WTC11 (cell line): ENCODE data around the gene PDSS2. TPM values are rescaled to one million over a fixed set of nuclear protein-coding genes. Genes with fewer than 3 reads are reported as not detected.

Experiments
- ATAC-seq: fragments of 200-7000 bp; cut with Tn5 transposase; 2 replicates; pipeline ENCODE4 v1.10.0; 2021; ENCODE audit warnings: mild to moderate bottlenecking, moderate library complexity
- CTCF ChIA-PET: fragments of 300-600 bp; sonication (Branson Sonifier 250); formaldehyde crosslinking; loops from one replicate; lab custom pipeline; 2021; ENCODE audit warnings: antibody characterized with exemption; lab: Charles Lee
- POLR2A ChIA-PET: fragments of 350-600 bp; sonication (Branson Sonifier 250); formaldehyde crosslinking; loops from one replicate; lab custom pipeline; 2021; ENCODE audit warnings: antibody characterized with exemption; lab: Charles Lee
- DNase-seq: peaks from one replicate; pipeline ENCODE4 v3.0.0; 2021; ENCODE audit warnings: low spot score
- H3K27ac Mint-ChIP-seq: 2 replicates; pipeline ENCODE4 v1.8.0; 2021; ENCODE audit warnings: mixed read lengths
- H3K27me3 Mint-ChIP-seq: 2 replicates; pipeline ENCODE4 v1.8.0; 2021; ENCODE audit warnings: low read depth, mild to moderate bottlenecking, moderate library complexity, mixed read lengths
- H3K36me3 Mint-ChIP-seq: 2 replicates; pipeline ENCODE4 v1.8.0; 2021; ENCODE audit warnings: mixed read lengths
- H3K4me1 Mint-ChIP-seq: 2 replicates; pipeline ENCODE4 v1.8.0; 2022; ENCODE audit warnings: mixed read lengths
- H3K4me3 Mint-ChIP-seq: 2 replicates; pipeline ENCODE4 v1.8.0; 2021; ENCODE audit warnings: mild to moderate bottlenecking, moderate library complexity, mixed read lengths
- H3K9me3 Mint-ChIP-seq: 2 replicates; pipeline ENCODE4 v1.8.0; 2021; ENCODE audit warnings: mixed read lengths
- ATF2 ChIP-seq: sonication (generic); formaldehyde crosslinking; IDR thresholded peaks from 2 replicates; pipeline ENCODE4 v1.8.1; 2022; ENCODE audit warnings: low read depth, missing genetic modification reagents, borderline replicate concordance
- CREB1 ChIP-seq: sonication (generic); formaldehyde crosslinking; IDR thresholded peaks from 2 replicates; pipeline ENCODE4 v1.8.0; 2023; ENCODE audit warnings: mild to moderate bottlenecking, missing genetic modification reagents
- EMX1 ChIP-seq: fragments of 250-450 bp; sonication (Bioruptor Pico); IDR thresholded peaks from 2 replicates; pipeline ENCODE4 v1.8.0; 2021; ENCODE audit warnings: mild to moderate bottlenecking
- ESRRA ChIP-seq: sonication (generic); formaldehyde crosslinking; IDR thresholded peaks from 2 replicates; pipeline ENCODE4 v1.8.1; 2022; ENCODE audit warnings: mild to moderate bottlenecking, missing genetic modification reagents, borderline replicate concordance
- FOXJ3 ChIP-seq: sonication (generic); formaldehyde crosslinking; IDR thresholded peaks from 2 replicates; pipeline ENCODE4 v1.9.0; 2021; ENCODE audit warnings: missing genetic modification reagents, mild to moderate bottlenecking, borderline replicate concordance
- FOXP1 ChIP-seq: sonication (generic); formaldehyde crosslinking; IDR thresholded peaks from 2 replicates; pipeline ENCODE4 v1.8.0; 2022; ENCODE audit warnings: missing genetic modification reagents, mild to moderate bottlenecking, moderate library complexity, borderline replicate concordance
- GABPB1 ChIP-seq: sonication (generic); formaldehyde crosslinking; IDR thresholded peaks from 2 replicates; pipeline ENCODE4 v1.8.1; 2023; ENCODE audit warnings: mild to moderate bottlenecking, missing genetic modification reagents
- KAT7 ChIP-seq: sonication (generic); formaldehyde crosslinking; IDR thresholded peaks from 2 replicates; pipeline ENCODE4 v1.8.1; 2023; ENCODE audit warnings: missing genetic modification reagents, mild to moderate bottlenecking, borderline replicate concordance
- MXD4 ChIP-seq: fragments of 250-450 bp; sonication (Bioruptor Pico); IDR thresholded peaks from 2 replicates; pipeline ENCODE4 v1.8.0; 2021; ENCODE audit warnings: mild to moderate bottlenecking, moderate library complexity, borderline replicate concordance
- MYBL2 ChIP-seq: sonication (generic); formaldehyde crosslinking; IDR thresholded peaks from 2 replicates; pipeline ENCODE4 v1.8.1; 2023; ENCODE audit warnings: mild to moderate bottlenecking, moderate library complexity, missing genetic modification reagents
- NFE2L1 ChIP-seq: sonication (generic); formaldehyde crosslinking; IDR thresholded peaks from 2 replicates; pipeline ENCODE4 v1.8.1; 2023; ENCODE audit warnings: missing genetic modification reagents
- PRDM15 ChIP-seq: sonication (generic); formaldehyde crosslinking; IDR thresholded peaks from 2 replicates; pipeline ENCODE4 v1.8.0; 2022; ENCODE audit warnings: missing genetic modification reagents
- TEAD1 ChIP-seq: sonication (generic); formaldehyde crosslinking; IDR thresholded peaks from 2 replicates; pipeline ENCODE4 v1.8.0; 2022; ENCODE audit warnings: mild to moderate bottlenecking, missing genetic modification reagents
- ZBTB21 ChIP-seq: sonication (generic); formaldehyde crosslinking; IDR thresholded peaks from 2 replicates; pipeline ENCODE4 v1.8.1; 2023; ENCODE audit warnings: mild to moderate bottlenecking, missing genetic modification reagents, borderline replicate concordance
- ZNF121 ChIP-seq: sonication (generic); formaldehyde crosslinking; IDR thresholded peaks from 2 replicates; pipeline ENCODE4 v1.8.0; 2023; ENCODE audit warnings: missing genetic modification reagents
- ZNF138 ChIP-seq: sonication (generic); formaldehyde crosslinking; conservative IDR thresholded peaks from 2 replicates; pipeline ENCODE4 v1.8.1; 2022; ENCODE audit warnings: mild to moderate bottlenecking, moderate library complexity, missing genetic modification reagents
- total RNA-seq: library from RNA; stranded (reverse); gene quantifications from 3 replicates; pipeline ENCODE4 v1.2.3, GENCODE V29; 2021
- TF ChIP-seq, protein P1 (sequence below): sonication (generic); formaldehyde crosslinking; IDR thresholded peaks from 2 replicates; pipeline ENCODE4 v1.8.0; 2022; ENCODE audit warnings: mild to moderate bottlenecking, missing genetic modification reagents
- TF ChIP-seq, protein P2 (sequence below): sonication (generic); formaldehyde crosslinking; IDR thresholded peaks from 2 replicates; pipeline ENCODE4 v1.8.1; 2023; ENCODE audit warnings: mild to moderate bottlenecking, missing genetic modification reagents, moderate library complexity
- TF ChIP-seq, protein P3 (sequence below): fragments of 250-450 bp; sonication (Bioruptor Pico); conservative IDR thresholded peaks from 2 replicates; pipeline ENCODE4 v1.9.0; 2021; ENCODE audit warnings: mild to moderate bottlenecking
- TF ChIP-seq, protein P4 (sequence below): sonication (generic); formaldehyde crosslinking; IDR thresholded peaks from 2 replicates; pipeline ENCODE4 v1.8.0; 2023; ENCODE audit warnings: mild to moderate bottlenecking, missing genetic modification reagents
- TF ChIP-seq, protein P5 (sequence below): fragments of 250-450 bp; sonication (Bioruptor Pico); IDR thresholded peaks from 2 replicates; pipeline ENCODE4 v2.1.2; 2022; ENCODE audit warnings: mild to moderate bottlenecking, moderate library complexity

The PDSS2 gene
- total RNA-seq, 1 experiment from 2014 or later: 18.3 TPM

GRCh38 chr6:107411161-107411560 lies 48.2 kb downstream of the PDSS2 start:
- POLR2A ChIA-PET: no interaction called here
- TF ChIP-seq, protein P1, sequence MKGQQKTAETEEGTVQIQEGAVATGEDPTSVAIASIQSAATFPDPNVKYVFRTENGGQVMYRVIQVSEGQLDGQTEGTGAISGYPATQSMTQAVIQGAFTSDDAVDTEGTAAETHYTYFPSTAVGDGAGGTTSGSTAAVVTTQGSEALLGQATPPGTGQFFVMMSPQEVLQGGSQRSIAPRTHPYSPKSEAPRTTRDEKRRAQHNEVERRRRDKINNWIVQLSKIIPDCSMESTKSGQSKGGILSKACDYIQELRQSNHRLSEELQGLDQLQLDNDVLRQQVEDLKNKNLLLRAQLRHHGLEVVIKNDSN: no peak
- TF ChIP-seq MYBL2 (CRISPR knock-in tag): no peak
- no peak for TF ChIP-seq EMX1
- TF ChIP-seq, protein P2, sequence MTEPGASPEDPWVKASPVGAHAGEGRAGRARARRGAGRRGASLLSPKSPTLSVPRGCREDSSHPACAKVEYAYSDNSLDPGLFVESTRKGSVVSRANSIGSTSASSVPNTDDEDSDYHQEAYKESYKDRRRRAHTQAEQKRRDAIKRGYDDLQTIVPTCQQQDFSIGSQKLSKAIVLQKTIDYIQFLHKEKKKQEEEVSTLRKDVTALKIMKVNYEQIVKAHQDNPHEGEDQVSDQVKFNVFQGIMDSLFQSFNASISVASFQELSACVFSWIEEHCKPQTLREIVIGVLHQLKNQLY: no peak
- TF ChIP-seq FOXP1 (CRISPR knock-in tag): no peak
- TF ChIP-seq CREB1: no peak
- TF ChIP-seq TEAD1 (CRISPR knock-in tag): no peak
- no peak for TF ChIP-seq MXD4 (CRISPR knock-in tag)
- TF ChIP-seq, protein P3, sequence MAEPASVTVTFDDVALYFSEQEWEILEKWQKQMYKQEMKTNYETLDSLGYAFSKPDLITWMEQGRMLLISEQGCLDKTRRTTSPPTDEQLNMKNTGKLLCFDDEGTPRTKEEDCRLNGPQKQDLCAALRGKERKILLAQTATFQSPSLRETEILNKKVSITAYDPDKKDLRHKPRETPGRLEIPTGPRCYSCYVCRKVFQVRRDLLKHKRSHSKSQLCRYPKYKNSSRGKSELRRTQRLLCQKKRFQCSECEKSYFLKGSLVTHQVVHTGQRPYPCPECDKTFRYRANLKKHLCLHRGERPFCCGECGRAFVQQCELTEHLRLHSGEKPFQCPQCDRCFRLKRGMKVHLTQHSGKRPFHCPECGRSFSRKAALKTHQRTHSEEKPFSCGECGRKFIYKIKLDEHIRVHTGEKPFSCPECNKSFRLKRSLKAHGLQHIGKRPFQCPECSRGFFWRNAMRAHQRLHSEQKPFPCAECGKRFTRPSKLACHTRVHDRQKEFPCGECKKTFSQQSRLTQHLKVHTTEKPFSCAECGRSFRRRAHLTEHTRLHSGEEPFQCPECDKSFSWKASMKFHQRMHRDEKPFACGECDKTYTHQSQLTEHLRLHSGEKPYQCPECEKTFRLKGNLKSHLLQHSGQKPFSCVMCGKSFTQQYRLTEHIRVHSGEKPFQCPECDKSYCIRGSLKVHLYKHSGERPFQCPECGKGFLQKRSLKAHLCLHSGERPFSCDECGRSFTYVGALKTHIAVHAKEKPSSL (CRISPR knock-in tag): no peak
- no peak for TF ChIP-seq ZBTB21 (CRISPR knock-in tag)
- no peak for TF ChIP-seq ZNF121 (CRISPR knock-in tag)
- no peak for TF ChIP-seq KAT7 (CRISPR knock-in tag)
- no peak for TF ChIP-seq GABPB1 (CRISPR knock-in tag)
- no peak for TF ChIP-seq ESRRA (CRISPR knock-in tag)
- TF ChIP-seq, protein P4, sequence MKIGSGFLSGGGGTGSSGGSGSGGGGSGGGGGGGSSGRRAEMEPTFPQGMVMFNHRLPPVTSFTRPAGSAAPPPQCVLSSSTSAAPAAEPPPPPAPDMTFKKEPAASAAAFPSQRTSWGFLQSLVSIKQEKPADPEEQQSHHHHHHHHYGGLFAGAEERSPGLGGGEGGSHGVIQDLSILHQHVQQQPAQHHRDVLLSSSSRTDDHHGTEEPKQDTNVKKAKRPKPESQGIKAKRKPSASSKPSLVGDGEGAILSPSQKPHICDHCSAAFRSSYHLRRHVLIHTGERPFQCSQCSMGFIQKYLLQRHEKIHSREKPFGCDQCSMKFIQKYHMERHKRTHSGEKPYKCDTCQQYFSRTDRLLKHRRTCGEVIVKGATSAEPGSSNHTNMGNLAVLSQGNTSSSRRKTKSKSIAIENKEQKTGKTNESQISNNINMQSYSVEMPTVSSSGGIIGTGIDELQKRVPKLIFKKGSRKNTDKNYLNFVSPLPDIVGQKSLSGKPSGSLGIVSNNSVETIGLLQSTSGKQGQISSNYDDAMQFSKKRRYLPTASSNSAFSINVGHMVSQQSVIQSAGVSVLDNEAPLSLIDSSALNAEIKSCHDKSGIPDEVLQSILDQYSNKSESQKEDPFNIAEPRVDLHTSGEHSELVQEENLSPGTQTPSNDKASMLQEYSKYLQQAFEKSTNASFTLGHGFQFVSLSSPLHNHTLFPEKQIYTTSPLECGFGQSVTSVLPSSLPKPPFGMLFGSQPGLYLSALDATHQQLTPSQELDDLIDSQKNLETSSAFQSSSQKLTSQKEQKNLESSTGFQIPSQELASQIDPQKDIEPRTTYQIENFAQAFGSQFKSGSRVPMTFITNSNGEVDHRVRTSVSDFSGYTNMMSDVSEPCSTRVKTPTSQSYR (CRISPR knock-in tag): no peak
- no peak for TF ChIP-seq ATF2 (CRISPR knock-in tag)
- TF ChIP-seq, protein P5, sequence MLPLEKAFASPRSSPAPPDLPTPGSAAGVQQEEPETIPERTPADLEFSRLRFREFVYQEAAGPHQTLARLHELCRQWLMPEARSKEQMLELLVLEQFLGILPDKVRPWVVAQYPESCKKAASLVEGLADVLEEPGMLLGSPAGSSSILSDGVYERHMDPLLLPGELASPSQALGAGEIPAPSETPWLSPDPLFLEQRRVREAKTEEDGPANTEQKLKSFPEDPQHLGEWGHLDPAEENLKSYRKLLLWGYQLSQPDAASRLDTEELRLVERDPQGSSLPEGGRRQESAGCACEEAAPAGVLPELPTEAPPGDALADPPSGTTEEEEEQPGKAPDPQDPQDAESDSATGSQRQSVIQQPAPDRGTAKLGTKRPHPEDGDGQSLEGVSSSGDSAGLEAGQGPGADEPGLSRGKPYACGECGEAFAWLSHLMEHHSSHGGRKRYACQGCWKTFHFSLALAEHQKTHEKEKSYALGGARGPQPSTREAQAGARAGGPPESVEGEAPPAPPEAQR (CRISPR knock-in tag): no peak
- TF ChIP-seq, all 79 proteins: peak for 0
- Mint-ChIP-seq H3K9me3 (no peaks in the 10 kb centered on the region), H3K36me3 (no peaks in the 10 kb centered on the region), H3K27me3 (no peaks in the 10 kb centered on the region), H3K4me3 (no peak overlapping the region), H3K27ac (no peak overlapping the region), H3K4me1 (peaks cover 52% of the 10 kb centered on the region)
- ATAC-seq (no peak), DNase-seq (no peak)
- CTCF ChIA-PET: no interaction called here

- H3K4me3 Mint-ChIP-seq: no peak overlapping the region
- peaks cover 5% of the 10 kb centered on the region for H3K9me3 Mint-ChIP-seq
- CTCF ChIA-PET: interaction anchor here (1.7 kb wide), 1 partner anchor 92 kb away, joined by 5 read pairs; no protein-coding TSS in a partner anchor
- ATAC-seq (peak; percentile 66), DNase-seq (no peak)
- H3K27ac Mint-ChIP-seq: peak overlapping the region; percentile 78
- H3K27me3 Mint-ChIP-seq: no peaks in the 10 kb centered on the region
- POLR2A ChIA-PET: no interaction called here
- H3K4me1 Mint-ChIP-seq: peaks cover 41% of the 10 kb centered on the region
- H3K36me3 Mint-ChIP-seq: peaks cover 4% of the 10 kb centered on the region
- no peak for TF ChIP-seq NFE2L1 (CRISPR knock-in tag)
- TF ChIP-seq ZNF138 (CRISPR knock-in tag): no peak
- TF ChIP-seq PRDM15 (CRISPR knock-in tag): no peak
- TF ChIP-seq FOXJ3 (CRISPR knock-in tag): no peak
- TF ChIP-seq, all 79 proteins: peak for 0
Measured at GRCh38 chr6:107409942-107410341, 49.4 kb downstream of the PDSS2 start.
